GM18499 (cell line): ENCODE data around the gene PPP2R5D.

Experiments used
- ATAC-seq: cut with Tn5 transposase; IDR thresholded peaks from one replicate; pipeline ENCODE4 v1.9.1; 2021; ENCODE audit warnings: moderate number of reproducible peaks; ENCODE audit not compliant: insufficient read depth, unreplicated experiment

Gene PPP2R5D

GRCh38 chr6:42963179-42963854 lies 21.1 kb upstream of the PPP2R5D start:
- ATAC-seq: no peak

GRCh38 chr6:42963855-42964605 lies 20.3 kb upstream of the PPP2R5D start:
- ATAC-seq: no peak

GRCh38 chr6:42966571-42966970 lies 17.8 kb upstream of the PPP2R5D start:
- ATAC-seq: no peak

- no peak for ATAC-seq
Measured at GRCh38 chr6:42967228-42967627, 17.1 kb upstream of the PPP2R5D start.

- no peak for ATAC-seq
Measured at GRCh38 chr6:42968126-42968701, 16.2 kb upstream of the PPP2R5D start.

- no peak for ATAC-seq
Measured at GRCh38 chr6:42968783-42969182, 15.6 kb upstream of the PPP2R5D start.

GRCh38 chr6:42969431-42969830 lies 14.9 kb upstream of the PPP2R5D start:
- no peak for ATAC-seq

GRCh38 chr6:42969934-42970333 lies 14.4 kb upstream of the PPP2R5D start:
- no peak for ATAC-seq

GRCh38 chr6:42970871-42971612 lies 13.3 kb upstream of the PPP2R5D start:
- no peak for ATAC-seq

GRCh38 chr6:42971746-42972327 lies 12.5 kb upstream of the PPP2R5D start:
- ATAC-seq: no peak

GRCh38 chr6:42973926-42974325 lies 10.4 kb upstream of the PPP2R5D start:
- ATAC-seq: no peak

- no peak for ATAC-seq
Measured at GRCh38 chr6:42974919-42975505, 9.4 kb upstream of the PPP2R5D start.

GRCh38 chr6:42978487-42978838 lies 5.9 kb upstream of the PPP2R5D start:
- no peak for ATAC-seq

GRCh38 chr6:42978839-42979522 lies 5.4 kb upstream of the PPP2R5D start, which contains the start of gene PEX6:
PEX6 (minus strand) TSS chr6:42979181; CDS start chr6:42979150, 31 bp downstream.
- ATAC-seq: no peak

- ATAC-seq: no peak
Measured at GRCh38 chr6:42979523-42980177, 4.7 kb upstream of the PPP2R5D start.

- ATAC-seq: no peak
Measured at GRCh38 chr6:42981836-42982235, 2.5 kb upstream of the PPP2R5D start.

- ATAC-seq: no peak
Measured at GRCh38 chr6:42984924-42985475, 630 bp downstream of the PPP2R5D start.

GRCh38 chr6:42987533-42988451 lies 3.4 kb downstream of the PPP2R5D start:
- no peak for ATAC-seq
